ENCODE measurements around the gene KDM3A. TPM values are rescaled to one million over a fixed set of nuclear protein-coding genes. Genes with fewer than 3 reads are reported as not detected.

KDM3A gene
- total and polyA plus RNA-seq, 7 donors, result 11.3 to 61.2 (median 33.6) TPM

DNA sequence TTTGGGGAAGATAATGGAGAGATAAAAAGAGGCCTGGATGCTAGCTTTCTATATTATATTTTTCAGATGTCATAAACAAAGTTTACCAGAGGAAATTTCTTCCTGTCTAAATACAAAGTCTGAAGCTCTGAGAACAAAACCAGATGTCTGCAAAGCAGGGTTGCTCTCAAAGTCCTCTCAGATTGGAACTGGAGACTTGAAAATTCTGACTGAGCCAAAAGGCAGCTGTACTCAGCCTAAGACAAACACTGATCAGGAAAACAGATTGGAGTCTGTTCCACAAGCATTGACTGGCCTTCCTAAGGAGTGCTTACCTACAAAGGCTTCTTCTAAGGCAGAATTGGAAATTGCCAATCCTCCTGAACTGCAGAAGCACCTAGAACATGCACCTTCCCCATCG lies 25.1 kb downstream of the KDM3A start:
- Histone ChIP-seq H3K27ac (peak overlapping the region in 3 of 4 donors; percentile 21 to 59 (median 54)), H3K4me1 (peaks cover 0 to 52% (median 40%) of the 10 kb centered on the region in 4 donors), H3K27me3 (no peaks in the 10 kb centered on the region), H3K36me3 (peaks cover 11 to 90% (median 28%) of the 10 kb centered on the region in 4 donors), H3K4me3 (no peak overlapping the region), H3K9me3 (no peaks in the 10 kb centered on the region)
- no peak for DNase-seq
- TF ChIP-seq POLR2AphosphoS5 (IDR thresholded peaks at IDR 0.05), result no peak
- no peak for TF ChIP-seq POLR2A (IDR thresholded peaks at IDR 0.05)
- TF ChIP-seq EP300 (IDR thresholded peaks at IDR 0.05), result no peak
- TF ChIP-seq, protein P1, sequence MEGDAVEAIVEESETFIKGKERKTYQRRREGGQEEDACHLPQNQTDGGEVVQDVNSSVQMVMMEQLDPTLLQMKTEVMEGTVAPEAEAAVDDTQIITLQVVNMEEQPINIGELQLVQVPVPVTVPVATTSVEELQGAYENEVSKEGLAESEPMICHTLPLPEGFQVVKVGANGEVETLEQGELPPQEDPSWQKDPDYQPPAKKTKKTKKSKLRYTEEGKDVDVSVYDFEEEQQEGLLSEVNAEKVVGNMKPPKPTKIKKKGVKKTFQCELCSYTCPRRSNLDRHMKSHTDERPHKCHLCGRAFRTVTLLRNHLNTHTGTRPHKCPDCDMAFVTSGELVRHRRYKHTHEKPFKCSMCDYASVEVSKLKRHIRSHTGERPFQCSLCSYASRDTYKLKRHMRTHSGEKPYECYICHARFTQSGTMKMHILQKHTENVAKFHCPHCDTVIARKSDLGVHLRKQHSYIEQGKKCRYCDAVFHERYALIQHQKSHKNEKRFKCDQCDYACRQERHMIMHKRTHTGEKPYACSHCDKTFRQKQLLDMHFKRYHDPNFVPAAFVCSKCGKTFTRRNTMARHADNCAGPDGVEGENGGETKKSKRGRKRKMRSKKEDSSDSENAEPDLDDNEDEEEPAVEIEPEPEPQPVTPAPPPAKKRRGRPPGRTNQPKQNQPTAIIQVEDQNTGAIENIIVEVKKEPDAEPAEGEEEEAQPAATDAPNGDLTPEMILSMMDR (IDR thresholded peaks at IDR 0.05), result no peak
- 83 to 94% methylated on average over 1 of the region's 1 CpG for WGBS, 2 donors
- intact Hi-C loops (cut with DNase I), result no loop called here

DNA sequence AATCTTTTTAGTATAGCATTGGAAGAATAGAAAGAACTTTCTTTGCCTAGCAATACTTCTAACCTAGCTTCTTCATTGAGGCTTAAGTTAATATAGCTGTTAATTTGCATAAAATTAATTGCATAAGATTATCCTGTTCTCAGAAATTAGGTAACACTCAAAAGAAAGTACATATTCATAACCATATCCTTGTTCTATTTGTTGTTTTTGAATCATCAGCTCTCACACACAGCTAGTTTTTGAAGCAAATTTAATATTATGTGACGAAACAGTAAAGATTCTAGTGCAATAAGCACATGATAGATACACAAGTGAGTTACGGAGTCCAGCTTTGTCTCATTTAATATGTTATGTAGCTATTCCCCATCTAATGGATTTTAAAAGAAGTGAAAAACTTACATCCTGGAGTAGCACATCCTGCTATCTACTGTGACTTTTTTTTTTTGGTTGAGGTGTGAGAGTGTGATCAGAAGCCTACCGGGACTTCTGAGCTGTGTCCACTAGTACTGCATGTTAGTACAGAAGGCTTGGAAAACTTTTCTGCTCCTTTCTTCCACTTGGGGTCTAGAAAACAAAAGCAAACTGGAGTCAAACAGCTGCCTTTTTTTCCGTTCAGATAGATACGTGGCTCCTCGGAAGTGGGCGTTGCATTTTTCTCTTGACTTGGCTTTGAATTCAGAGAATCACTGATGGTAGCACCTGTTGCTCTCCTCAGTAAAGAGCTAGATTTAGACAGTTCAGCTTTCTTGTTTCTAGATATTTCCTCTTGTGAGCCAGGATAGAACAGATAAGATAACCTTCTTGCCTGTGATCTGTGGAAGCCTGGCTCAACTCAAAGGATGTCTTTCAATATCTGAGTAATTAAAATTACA lies 27.2 kb downstream of the KDM3A start:
- intact Hi-C loops (cut with DNase I), result no loop called here
- WGBS, 2 donors, result 87 to 93% methylated on average over 7 of the region's 7 CpGs
- TF ChIP-seq, protein P1 (IDR thresholded peaks at IDR 0.05), result no peak
- TF ChIP-seq POLR2A (IDR thresholded peaks at IDR 0.05) (no peak), POLR2AphosphoS5 (IDR thresholded peaks at IDR 0.05) (no peak), EP300 (IDR thresholded peaks at IDR 0.05) (no peak)

DNA sequence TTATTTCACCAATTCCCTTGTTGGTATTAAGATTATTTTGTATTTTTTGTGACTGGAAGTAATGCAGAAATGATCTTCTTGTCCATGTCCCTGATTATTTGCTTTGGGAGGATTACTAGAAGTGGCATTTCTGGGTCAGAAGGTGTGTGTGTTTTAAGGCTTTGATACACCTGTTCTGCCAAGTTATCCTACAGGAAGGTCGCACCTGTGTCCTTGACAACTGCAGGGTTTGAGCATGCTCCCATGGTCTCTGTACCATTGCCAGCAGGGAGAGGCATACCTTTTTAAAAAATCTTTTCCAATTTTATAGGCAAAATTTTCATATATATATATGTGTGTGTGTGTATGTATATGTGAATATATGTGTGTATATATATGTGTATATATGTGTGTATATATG lies 29.7 kb downstream of the KDM3A start:
- Histone ChIP-seq H3K4me3 (no peak overlapping the region), H3K4me1 (peaks cover 0 to 25% (median 15%) of the 10 kb centered on the region in 4 donors), H3K9me3 (no peaks in the 10 kb centered on the region), H3K27ac (no peak overlapping the region), H3K36me3 (peaks cover 23 to 94% (median 38%) of the 10 kb centered on the region in 4 donors), H3K27me3 (no peaks in the 10 kb centered on the region)
- no peak for DNase-seq
- 65 to 93% methylated on average over 1 of the region's 1 CpG for WGBS, 2 donors
- TF ChIP-seq, protein P1 (IDR thresholded peaks at IDR 0.05), result no peak
- TF ChIP-seq POLR2A (IDR thresholded peaks at IDR 0.05) (no peak), EP300 (IDR thresholded peaks at IDR 0.05) (no peak), POLR2AphosphoS5 (IDR thresholded peaks at IDR 0.05) (no peak)
- intact Hi-C loops (cut with DNase I), result no loop called here

More for the DNA sequence above, 27.2 kb downstream of the KDM3A start:
- no peak overlapping the region for H3K27ac ChIP-seq
- no peak overlapping the region for H3K4me3 ChIP-seq
- peaks cover 10 to 92% (median 30%) of the 10 kb centered on the region in 4 donors for H3K36me3 ChIP-seq
- DNase-seq, result no peak
- H3K9me3 ChIP-seq, result no peaks in the 10 kb centered on the region
- H3K27me3 ChIP-seq, result no peaks in the 10 kb centered on the region
- peaks cover 0 to 49% (median 37%) of the 10 kb centered on the region in 4 donors for H3K4me1 ChIP-seq

DNA sequence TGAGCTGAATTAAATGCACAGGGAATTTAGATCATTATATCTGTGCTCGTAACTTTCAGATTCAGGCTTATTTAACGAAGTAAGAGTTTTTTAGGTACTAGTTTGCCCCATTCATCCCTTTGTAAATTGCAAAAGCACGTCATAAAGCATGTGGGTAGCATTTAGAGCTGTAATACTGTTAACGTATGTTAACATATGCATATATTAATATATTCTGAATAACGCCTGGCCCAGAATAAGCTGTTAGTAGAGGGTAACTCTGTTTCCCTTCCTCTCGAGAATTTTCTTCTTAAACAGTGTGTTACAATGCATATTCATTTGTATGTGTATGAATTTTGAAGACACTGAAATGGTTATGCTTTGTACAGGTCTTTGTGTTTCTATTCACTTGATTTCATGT lies 30.5 kb downstream of the KDM3A start:
- no peak for DNase-seq
- intact Hi-C loops (cut with DNase I), result no loop called here
- Histone ChIP-seq H3K36me3 (peaks cover 23 to 96% (median 36%) of the 10 kb centered on the region in 4 donors), H3K9me3 (no peaks in the 10 kb centered on the region), H3K4me1 (peaks cover 0 to 21% (median 9%) of the 10 kb centered on the region in 4 donors), H3K27ac (no peak overlapping the region), H3K27me3 (no peaks in the 10 kb centered on the region), H3K4me3 (no peak overlapping the region)
- TF ChIP-seq, protein P1 (IDR thresholded peaks at IDR 0.05), result no peak
- TF ChIP-seq POLR2AphosphoS5 (IDR thresholded peaks at IDR 0.05), result no peak
- 94 to 95% methylated on average over 6 of the region's 6 CpGs for WGBS, 2 donors

Data from sigmoid colon (tissue), 7 donors.